Activated T-cell treated with anti-CD3 and anti-CD28 coated beads, Interleukin-2, amount 50 U/mL, for 1 hour (primary cell): ENCODE results near the gene RPLP1.

Experiments
- DNase-seq: peaks from one replicate; pipeline ENCODE4 v3.0.0-alpha.2; 2020

RPLP1 gene

DNA sequence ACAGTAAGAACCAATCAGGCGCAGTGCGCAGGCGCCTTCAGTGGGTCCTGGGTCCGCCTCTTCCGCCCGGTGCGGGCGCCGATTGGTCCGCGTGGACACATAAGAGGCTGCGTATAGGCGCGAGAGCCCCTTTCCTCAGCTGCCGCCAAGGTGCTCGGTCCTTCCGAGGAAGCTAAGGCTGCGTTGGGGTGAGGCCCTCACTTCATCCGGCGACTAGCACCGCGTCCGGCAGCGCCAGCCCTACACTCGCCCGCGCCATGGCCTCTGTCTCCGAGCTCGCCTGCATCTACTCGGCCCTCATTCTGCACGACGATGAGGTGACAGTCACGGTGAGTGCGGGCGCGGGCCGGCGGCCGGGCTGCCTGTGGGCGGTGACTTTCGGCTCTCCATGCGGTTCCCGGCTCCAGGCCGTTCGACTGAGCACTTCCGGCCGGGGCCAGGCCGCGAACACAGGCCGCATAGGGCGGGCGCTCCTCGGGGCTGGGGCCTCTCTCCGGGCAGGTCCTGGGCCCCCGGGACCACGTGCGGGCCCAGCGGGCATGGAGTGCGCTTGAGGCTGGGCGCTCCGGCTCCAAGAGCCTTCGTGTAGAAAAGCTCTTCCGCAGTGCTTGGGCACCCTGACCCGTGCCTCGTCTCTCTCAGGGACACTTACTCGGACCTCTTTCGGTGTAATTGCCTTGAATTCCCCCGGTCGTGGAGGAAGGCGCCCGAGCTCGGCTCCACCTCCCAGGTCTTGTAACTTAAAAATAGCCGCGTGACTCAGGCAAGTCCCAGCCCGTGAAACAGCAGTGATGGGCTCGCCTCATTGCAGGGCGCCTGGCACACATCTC lies at the start of gene RPLP1:
Gene RPLP1 (plus strand): TSS at position 127 of the 830 bp plus-strand sequence. CDS start 131 bp downstream, at position 258.
- DNase-seq, result peak; percentile 95

DNA sequence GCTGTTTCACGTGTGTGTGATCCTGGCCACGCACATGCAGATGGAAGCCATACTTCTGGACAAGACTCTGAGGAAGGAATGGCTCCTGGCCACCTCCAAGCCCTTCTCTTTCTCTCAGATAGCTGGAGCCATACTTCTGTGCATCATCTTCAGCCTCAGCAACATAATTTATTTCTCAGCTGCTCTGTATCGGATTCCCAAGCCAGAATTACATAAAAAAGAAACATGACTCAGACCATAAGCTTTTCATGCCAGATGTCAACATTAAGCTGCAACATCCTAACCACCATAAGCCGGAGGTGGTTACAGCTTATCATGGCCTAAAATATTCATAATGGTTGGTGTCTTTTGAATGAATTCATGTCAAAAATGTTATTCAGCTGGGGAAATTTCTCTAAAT lies 49.0 kb upstream of the RPLP1 start:
- DNase-seq, result no peak

DNA sequence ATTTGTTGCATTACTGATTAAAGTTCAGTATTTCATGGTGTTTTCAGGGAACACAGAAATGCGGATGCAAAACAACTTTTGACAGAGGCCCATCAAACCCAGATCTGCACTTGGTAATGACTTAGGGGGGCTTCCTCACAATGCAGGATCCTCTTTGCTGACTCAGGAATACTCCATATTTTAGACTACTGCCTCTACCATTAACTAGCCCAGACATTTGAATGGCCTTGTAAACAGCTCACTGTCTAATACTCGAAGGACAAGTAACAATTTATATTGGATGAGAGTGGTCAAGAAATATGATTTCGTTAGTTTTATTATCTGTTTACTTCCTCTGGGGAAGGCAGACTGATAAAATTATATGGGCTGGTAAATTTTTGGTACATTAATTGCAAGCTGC lies 47.5 kb upstream of the RPLP1 start:
- no peak for DNase-seq

DNA sequence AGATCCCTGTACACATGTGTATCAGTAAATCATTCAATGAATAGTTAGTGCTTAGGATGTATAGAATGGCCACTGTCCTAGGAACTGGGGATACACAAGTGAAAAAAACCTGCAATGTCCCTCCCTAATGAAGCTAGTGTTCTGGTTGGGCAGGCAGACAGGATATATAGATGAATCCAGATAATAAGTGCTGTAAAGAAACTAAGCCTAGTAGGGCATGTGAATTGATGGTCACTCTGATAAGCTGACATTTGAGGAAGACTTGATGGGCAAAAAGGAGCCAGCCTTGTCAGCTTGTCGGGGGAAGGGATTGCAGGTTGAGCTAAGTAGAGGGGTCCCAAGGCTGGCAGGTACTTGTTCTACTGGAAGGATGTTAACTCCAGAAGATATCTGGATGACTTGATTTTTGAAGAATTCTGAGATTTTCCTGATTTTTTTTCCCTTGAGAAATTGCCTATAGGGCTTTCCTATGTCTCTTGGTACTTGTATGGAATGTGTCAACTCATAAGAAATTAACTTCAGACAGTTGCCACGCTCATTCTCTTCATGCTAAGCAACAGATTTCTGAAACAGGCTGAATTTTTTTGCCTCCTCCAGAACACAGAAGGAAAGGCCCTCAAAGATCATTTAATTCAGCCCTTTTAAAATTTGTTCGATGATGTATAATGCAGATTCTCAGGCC lies 44.8 kb upstream of the RPLP1 start:
- no peak for DNase-seq

DNA sequence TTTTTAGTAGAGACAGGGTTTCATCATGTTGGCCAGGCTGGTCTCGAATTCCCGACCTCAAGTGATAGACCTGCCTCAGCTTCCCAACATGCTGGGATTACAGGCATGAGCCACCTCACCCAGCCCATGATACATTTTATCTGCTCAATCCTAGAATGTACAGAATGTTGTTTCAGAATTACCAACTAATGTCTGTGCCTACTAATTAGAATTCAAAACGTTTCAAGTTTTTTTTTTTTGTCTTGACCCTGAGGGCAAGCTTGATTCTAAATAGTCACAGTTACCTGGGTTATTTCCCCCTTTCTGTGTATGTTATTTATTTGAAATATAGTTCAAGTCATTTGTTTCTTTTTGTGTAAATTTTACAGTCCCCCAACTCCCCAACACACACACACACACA lies 43.8 kb upstream of the RPLP1 start:
- DNase-seq, result no peak

DNA sequence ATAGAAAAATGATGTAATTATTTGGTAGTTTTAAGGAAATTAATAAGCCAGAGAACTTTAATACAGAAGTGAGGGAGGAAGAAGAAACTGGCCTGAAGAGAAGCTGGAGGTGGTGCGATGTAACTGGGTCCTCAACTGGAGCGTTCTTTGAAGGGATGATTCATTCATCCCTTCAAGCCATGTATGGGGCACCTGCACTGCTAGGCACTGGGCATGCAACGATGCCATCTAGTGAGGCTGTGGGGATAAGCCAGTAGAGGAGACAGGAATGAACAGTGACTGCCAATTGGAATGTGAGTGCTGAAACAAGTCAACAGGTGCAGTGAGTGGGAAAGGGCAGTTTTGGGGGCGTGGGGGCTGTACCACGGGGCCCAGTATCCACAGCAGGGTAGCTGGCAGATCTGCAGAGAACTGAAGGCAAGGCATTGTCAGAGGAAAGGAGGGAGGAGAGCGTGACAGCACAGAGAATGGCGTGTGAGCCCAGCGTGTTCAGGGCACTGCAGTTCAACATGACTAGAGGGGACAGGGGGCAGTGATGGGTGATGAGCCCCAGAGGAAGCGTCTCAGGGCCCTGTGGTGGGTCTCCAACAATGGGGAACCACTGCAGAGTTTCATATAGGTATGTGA lies 42.3 kb upstream of the RPLP1 start:
- no peak for DNase-seq

DNA sequence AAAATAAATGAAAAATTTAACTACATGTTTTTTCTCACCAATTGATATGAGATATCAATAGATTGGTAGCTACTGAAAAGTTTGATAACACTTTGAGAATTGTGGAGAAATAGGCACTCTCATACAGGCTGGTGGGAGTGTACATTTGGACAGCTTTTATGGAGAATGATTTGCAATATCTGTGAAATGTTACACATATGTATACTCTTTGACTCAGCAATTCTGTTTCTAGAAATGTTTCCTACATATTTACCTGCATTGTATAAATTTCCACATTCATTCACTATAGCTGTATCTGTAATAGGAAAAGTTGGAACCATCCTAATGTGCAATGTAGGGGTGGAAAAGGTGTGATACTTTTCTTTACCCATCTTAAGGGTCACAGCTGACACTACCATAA lies 40.3 kb upstream of the RPLP1 start:
- no peak for DNase-seq

DNA sequence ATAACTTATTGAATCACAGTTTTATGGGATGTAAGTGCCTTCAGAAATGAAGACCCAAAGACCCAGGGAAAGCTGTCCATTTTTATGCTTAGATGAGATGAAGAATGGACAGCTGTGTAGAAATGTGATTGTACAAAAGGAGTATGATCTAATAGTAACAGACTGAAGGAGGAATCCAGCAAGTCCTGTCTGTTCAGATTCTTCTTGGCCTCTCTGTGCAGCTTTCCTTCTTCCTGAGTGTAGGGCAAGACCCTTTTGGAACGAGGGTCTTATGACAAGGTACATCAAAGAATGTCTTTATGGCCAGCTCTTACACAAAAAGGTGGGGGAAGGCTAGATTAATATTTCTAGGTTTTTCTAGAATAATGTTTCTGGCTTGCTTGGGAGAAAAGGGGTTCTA lies 39.9 kb upstream of the RPLP1 start:
- no peak for DNase-seq

DNA sequence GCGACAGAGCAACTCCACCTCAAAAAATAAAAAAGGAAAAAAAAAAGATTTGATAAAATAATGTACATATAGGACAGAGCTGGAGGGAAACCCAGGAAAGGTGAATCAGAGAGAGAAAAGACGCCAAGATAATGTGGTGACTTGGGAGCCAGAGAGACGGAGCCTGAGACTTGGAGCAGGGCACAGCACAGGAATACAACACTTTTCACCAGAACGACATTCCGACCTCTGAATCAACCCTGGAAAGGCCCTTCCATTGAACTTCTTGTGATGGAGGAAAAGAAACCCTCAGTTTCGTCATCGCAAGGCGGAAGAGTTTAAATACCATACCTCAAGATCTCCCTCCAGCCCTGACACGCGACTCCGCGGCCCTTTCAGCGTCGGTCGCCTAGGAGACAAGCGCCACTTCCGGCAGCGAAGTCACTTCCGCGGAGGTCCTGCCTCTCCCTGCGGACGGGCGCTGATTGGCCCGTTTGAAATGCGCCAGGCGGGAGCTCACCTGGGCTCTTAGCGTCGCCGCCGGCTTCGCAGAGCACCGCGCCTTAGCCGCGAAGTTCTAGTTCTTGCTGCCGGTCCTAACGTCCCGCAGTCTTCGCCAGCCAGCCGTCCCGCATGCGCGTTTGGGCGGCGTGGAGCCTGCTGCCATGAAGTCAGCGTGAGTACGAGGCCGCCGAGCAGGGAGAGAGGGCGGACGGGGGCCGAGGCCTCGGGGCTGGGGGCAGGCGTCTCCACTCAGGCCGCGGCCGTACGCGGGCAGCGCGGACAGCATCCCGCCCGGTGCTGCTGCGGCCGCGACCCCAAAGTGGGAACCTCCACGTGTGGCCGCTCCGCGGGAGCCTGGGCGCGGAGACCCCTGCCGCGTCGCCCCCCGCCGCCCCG lies 38.6 kb upstream of the RPLP1 start, which contains the start of gene KIF23:
Gene KIF23 (plus strand): TSS at position 528 of the 879 bp plus-strand sequence. CDS start 117 bp downstream, at position 645.
- DNase-seq, result peak; percentile 93

DNA sequence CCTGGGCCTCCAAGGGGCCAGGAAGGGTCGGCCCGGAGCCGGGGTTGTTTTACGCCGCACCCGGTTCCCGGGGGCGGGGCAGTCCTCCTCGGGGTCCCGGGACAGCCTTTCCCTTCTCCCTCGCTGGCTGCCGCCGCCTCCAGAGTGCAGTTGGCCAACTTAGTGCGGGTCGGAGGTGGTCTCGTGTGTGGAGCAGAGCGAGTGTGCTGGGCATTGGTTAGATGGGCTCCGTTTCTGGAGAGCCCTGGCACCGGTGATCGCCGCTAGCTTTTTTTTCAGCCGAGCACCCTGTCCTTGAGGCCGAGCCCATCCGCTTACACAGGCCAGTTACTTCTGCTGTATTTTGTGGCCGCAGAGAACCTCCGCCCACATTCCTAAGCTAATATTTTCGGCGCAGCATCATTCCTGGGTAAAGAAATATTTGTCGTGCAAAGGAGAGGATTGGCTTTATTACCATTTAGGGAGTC lies 37.9 kb upstream of the RPLP1 start:
- DNase-seq, result peak; percentile 21

DNA sequence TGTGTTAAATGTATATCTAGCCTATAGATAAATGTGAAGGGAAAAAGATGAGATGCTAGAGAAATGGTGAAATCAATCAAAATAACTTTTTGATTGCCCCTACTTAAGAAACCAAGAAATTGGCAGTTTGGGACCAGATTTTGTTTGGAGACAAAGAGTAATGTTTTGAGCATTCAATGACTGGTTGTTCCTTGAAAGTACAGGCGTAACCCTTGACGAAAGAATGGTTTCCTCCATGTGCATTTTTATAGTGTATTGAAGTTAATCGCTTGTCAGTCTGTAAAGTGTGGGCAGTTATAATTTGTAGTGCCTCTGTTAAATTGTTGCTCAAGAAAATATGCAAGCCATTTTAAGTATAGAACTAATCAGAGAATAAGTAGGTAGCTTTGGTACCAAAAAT lies 37.2 kb upstream of the RPLP1 start:
- no peak for DNase-seq

DNA sequence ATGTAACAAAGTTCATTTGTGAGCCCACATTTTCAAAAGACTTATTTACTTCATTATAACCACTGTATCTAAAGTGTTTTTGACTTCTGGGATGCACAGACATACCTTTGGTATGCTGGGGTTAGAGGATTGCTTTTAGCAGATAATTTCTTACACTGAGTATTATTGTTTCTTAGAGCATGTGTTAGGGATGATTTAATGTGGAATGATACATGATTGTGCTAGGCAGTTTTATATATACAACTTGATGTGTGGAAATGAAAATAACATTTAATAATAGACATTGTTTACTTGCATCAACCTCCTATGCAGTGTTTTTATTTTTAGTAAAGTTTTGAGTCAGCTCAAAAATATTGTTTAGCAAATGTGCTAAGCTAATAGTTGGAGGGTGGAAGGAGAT lies 35.0 kb upstream of the RPLP1 start:
- DNase-seq, result no peak

DNA sequence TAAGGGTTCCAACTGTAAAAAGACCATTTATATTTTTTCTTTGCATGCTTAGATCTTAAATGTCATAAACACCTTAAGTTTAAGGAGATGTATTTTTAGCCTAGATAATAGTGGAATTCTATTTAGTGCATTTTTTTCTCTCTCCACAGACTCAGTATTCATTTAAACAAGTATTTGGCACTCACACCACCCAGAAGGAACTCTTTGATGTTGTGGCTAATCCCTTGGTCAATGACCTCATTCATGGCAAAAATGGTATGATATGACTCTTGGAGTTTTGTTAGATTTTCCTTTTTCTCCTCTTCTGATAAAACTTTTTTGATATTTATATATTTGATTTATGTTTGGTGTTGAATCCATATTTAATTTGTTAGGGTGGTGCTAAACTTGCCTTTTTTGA lies 31.1 kb upstream of the RPLP1 start:
- DNase-seq, result no peak

DNA sequence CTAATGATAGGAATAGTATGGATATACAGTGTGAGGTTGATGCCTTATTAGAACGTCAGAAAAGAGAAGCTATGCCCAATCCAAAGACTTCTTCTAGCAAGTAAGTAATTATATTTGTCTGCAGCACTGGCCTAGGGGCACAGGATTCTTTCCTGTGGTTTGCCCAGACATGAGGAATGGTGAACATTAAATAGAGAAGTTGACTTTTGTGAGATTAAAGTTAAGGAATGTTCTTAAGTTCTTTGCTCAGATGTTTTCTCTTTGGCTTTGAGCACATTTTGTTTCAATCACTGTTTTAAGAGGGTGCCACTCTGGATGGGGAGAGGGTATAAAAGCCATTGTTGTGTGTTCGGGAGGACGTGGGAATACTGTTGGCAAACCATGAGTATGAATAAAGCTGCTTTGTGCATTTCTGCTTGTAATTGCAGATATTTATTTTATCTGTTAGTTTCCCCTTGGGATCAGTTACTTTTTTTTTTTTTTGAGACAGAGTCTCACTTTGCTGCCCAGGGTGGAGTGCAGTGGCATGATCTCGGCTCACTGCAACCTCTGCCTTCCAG lies 30.2 kb upstream of the RPLP1 start:
- DNase-seq, result no peak

DNA sequence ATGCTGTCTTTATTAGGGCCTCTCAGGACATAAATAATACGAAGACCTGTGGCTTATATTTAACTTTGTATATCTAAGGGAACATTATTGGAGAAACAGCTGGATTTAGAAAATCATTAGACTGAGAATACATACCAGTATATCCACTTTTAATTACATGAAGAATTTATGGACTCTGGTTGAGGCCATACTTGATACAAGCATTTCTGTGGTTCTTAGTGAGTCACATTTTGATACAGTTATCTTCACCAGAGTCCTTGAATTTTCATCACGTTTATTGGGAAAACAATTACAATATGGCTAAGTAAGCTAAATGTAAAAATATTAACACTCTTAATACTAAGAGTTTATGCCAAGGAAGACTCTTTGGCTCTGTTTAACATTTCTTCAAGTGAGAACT lies 28.6 kb upstream of the RPLP1 start:
- DNase-seq, result no peak

DNA sequence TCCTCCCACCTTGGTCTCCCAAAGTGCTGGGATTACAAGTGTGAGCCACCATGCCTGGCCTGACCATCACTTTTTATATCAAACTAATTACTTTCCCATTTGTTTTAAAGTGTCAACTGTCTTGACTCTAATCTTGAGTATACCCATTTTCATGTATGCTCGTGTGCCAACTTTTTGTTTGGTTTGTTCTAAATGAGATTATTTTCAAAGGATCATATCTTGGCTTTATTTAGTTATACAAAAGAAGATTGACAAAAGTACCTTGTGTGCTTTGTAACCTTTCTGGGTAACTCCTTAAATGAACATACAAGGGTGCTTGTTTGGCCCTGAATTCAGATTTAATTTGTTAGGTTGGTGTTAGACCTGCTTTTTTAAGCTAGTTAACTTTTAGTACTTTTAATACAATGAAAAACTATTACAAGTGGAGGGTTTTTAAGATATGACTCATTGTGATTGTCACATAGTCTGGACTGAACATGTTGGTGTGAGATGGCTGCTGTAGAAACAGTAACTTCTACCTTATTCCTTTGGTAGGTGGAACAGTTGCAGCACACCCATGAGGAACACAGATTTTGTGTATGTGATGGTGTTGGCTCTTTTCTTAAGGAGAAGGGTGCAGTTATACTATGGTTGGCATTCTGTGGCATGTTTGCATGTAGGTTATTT lies 27.7 kb upstream of the RPLP1 start:
- no peak for DNase-seq

DNA sequence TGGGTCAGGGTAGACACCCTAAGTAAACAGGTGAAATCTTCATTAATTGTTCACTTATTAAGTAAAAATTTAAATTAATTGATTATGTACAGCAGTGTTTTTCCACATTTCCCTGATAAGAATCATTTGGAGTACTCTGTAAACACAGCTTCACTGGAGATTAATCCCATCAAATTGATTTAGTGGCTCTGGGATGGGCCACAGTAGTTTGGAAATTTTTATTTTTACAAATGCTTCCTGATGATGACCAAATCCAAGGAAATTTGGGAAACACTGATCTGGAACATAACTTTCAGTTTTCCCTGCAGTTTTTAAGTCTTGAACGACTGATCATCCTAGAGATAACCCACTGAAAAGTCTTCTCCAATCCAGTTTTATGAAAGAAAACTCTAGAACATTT lies 18.8 kb upstream of the RPLP1 start:
- DNase-seq, result no peak

DNA sequence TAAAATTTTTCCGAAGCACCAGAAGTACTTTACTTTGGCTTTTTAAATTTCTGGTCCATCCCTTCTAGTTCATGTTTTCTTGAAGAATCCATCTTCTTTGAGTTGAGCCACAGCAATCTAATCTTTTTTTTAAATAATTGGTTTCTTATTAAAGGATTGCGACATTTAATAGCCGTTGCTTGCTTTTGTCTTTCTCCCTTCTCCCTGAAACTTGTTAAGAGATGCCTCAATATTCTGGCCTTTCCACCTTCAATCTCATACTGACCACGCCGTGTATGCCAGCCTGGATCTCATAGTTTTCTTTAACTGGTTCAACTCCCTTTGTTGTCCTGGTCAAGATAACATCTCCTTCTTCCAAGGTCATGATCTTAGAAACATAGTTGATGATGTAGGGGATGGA lies 18.4 kb upstream of the RPLP1 start:
- DNase-seq, result no peak

DNA sequence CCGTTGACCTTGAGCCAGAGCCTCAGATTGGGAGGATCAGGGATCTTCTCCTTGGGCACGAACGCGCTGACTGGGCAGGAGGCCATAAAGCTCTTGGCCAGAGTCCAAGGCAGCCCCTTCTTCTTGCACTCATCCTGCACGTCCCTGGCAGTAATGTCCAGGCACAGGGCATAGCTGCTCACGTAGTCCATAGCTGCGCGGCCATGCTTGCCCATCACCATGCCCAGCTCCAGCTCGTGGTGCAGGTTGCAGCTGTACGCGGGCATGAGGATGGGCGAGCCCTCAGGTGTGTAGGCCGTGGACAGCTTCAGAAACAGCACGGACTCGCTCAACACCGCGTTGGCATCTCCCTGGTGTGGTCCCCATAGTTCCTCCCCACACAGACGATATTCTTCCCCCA lies 17.9 kb upstream of the RPLP1 start:
- DNase-seq, result no peak

DNA sequence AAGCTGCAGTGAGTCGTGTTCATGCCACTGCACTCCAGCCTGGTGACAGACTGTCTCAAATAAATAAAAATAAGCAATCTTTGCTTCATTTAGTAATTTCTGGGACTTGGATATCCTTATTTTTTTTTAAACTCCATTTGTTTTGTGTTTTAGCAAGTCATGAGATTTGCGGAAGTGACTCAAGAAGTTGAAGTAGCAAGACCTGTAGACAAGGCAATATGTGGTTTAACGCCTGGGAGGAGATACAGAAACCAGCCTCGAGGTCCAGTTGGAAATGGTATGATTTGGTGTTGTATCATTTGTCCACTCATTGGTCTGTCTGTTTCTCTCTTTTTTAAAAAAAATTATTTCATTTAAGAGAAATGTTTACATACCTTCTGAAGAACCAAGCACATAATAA lies 16.6 kb upstream of the RPLP1 start:
- no peak for DNase-seq

DNA sequence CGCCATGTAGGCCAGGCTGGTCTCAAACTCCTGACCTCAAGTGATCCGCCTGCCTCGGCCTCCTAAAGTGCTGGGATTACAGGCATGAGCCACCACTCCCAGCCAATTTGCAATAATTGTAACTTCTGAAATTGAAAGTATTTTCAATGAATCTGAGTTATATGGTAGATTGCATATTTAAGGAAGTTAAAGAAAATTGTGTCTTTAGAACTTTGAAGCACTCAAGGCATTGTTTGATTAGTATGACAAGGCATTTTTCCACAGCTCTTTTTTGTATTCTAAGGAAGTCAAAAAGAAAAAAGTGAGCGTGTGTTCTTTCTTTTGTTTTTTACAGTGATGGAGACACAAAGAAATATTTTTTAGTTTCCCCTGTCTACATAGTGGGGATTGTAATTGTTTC lies 15.7 kb upstream of the RPLP1 start:
- DNase-seq, result no peak

DNA sequence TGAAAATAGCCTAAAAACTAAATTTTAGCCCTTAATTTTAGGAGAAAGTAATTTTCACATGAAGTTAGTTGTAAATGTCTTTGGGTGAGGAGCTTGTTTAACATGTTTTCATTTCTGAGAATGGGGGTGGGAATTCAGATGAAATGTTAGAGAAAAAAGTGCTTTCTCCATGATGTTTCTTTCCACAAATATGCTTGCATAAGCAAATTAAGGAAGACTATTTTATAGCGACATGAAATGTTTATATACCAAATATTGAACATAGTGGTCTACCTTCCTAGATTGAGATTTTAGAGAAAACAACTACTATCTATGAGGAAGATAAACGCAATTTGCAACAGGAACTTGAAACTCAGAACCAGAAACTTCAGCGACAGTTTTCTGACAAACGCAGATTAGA lies 13.0 kb upstream of the RPLP1 start:
- no peak for DNase-seq
